Activated T-helper 1 cell treated with anti-CD3 and anti-CD28 coated beads, Interleukin-12 subunit alpha, Interleukin-12 subunit beta, Interleukin-2, Interleukin-4 antibody, amounts not matched to agents 30 ng/mL and 10 ng/mL and 1 ng/mL, durations not matched to agents 14 hours and 24 hours and 36 hours (primary cell): ENCODE data around the gene SHB. TPM values are rescaled to one million over a fixed set of nuclear protein-coding genes. Genes with fewer than 3 reads are reported as not detected.

Experiments used
- DNase-seq: peaks from one replicate; pipeline ENCODE4 v3.0.0; 2021; ENCODE audit warnings: low spot score
- H3K27ac Mint-ChIP-seq: one replicate; pipeline ENCODE4 v1.8.0; 2021; ENCODE audit warnings: mild to moderate bottlenecking, mixed read lengths
- H3K27me3 Mint-ChIP-seq: one replicate; pipeline ENCODE4 v1.8.0; 2022; ENCODE audit warnings: mild to moderate bottlenecking, moderate library complexity, mixed read lengths; ENCODE audit not compliant: insufficient read depth
- H3K36me3 Mint-ChIP-seq: one replicate; pipeline ENCODE4 v1.8.0; 2021; ENCODE audit warnings: low read depth, mixed read lengths
- H3K4me1 Mint-ChIP-seq: one replicate; pipeline ENCODE4 v1.8.0; 2021; ENCODE audit warnings: low read depth, mixed read lengths
- H3K4me3 Mint-ChIP-seq: one replicate; pipeline ENCODE4 v1.8.0; 2021; ENCODE audit warnings: mild to moderate bottlenecking, moderate library complexity, mixed read lengths
- H3K9me3 Mint-ChIP-seq: one replicate; pipeline ENCODE4 v1.8.0; 2021; ENCODE audit warnings: mixed read lengths
- intact Hi-C: fragments of 100-400 bp; cut with micrococcal nuclease; formaldehyde crosslinking; loops from one replicate; pipeline ENCODE4 v1.15.1; 2024
- total RNA-seq: library from RNA; stranded (reverse); gene quantifications from 2 replicates; pipeline ENCODE4 v1.2.3, GENCODE V29; 2022

Gene SHB
- total RNA-seq, 1 donor from 2014 or later = 1.7 TPM

DNA sequence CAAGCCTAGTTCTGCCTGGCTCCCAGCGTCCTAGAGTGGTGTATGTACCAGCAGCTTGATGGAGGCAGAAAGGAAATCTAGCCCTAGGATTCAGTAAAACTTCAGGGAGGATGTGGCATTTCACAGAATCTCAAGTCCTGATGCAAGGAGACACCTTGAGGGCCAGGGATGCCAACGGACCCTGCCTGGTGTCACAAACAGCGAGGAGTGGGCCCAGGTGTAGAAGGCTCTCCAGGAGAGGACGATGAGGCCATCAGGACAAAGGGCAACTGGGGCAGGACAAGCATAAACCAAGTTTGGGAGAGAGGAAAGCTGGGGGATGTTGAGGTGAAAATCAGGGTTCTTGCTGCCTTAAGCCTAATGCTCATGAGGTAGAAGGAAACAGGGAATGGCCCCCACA, 83.0 kb downstream of the SHB start:
- no peaks in the 10 kb centered on the region for H3K36me3 Mint-ChIP-seq
- no peaks in the 10 kb centered on the region for H3K27me3 Mint-ChIP-seq
- intact Hi-C loops = no loop called here
- no peaks in the 10 kb centered on the region for H3K4me1 Mint-ChIP-seq
- H3K9me3 Mint-ChIP-seq = no peaks in the 10 kb centered on the region
- no peak overlapping the region for H3K27ac Mint-ChIP-seq
- DNase-seq = no peak
- H3K4me3 Mint-ChIP-seq = no peak overlapping the region

DNA sequence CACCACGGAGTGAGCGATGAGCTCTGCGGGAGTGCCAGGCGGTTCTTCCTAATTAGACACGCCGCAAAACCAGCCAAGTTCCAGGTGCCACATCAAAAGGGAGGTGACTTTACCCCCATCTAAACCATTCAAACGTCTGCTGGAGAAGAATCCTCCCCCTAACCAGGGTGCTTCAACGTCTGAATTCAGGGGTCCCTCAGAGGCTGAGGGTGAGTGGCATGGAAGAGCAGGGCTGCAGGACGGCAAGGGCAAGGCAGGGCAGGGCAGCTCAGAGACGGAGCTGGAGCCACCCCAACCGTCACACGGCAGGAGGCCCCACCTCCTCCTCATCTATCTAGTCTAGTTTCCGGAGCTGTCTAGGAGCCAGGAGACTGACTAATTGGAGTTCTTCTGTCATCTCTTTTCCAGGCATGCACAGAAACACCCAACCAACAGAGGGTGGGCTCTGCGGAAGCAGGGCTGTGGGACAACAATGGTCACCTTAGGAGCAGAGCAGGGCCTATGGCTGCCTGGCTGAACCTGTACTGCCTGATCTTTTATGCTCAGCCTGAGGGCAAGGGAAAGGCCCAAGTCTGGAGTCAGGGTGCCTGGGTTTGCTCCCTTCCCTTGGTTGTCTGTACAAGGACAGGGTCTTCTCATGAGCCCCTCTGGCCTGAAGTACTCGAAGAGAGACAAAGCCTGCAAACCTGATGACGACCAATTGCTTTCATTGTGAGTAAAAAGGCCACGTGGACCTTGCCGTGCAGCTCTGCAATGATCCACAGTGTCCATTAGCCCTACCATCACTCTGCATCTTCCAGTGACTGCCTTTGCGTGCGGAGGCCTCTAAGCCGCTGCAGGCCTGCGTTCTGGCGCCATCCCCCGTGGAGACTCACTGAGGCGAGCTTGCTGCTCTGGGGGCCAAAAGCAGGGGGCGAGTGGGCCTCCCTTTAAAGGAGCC, 84.1 kb downstream of the SHB start:
- intact Hi-C loops = no loop called here
- no peaks in the 10 kb centered on the region for H3K9me3 Mint-ChIP-seq
- no peak overlapping the region for H3K27ac Mint-ChIP-seq
- no peaks in the 10 kb centered on the region for H3K27me3 Mint-ChIP-seq
- H3K4me1 Mint-ChIP-seq = no peaks in the 10 kb centered on the region
- H3K36me3 Mint-ChIP-seq = no peaks in the 10 kb centered on the region
- H3K4me3 Mint-ChIP-seq = no peak overlapping the region
- DNase-seq = no peak

GRCh38 chr9:37984278-37984671, 84.8 kb downstream of the SHB start:
- Mint-ChIP-seq H3K4me1 (no peaks in the 10 kb centered on the region), H3K36me3 (no peaks in the 10 kb centered on the region), H3K9me3 (no peaks in the 10 kb centered on the region), H3K27me3 (no peaks in the 10 kb centered on the region), H3K4me3 (no peak overlapping the region), H3K27ac (no peak overlapping the region)
- no peak for DNase-seq
- intact Hi-C loops = no loop called here

DNA sequence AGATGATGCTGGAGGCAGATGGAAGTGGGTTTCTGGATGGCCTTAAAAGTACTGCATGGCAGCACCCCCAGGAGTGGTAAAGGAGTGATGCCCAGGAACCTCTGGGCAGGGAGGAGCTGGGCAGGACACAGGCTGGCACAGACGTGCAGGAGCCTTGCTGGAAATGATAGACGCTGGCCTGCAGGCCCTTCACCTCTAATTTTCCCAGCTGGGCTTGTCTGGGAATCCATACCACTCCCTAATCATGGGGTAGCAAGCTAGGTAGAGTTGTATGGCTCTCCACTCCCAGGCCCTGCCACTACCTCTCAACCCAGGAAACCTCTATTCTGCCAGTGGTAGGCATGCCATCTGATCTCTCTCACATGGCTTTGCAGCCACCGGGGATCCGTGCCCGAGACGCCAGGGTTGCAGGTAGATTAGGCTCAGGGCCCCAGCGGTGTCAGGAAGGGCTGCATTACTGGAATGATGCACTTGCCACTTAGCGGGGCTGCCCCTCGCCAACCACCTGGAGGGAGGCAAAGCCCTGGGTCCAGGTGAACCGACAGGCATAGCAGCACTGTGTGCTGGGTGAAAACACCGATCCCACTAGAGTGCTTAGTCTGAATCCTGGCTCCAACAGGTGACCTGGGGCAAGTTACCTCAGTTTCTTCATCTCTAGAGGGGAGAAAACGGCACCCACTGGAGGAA, 85.5 kb downstream of the SHB start:
- Mint-ChIP-seq H3K4me1 (no peaks in the 10 kb centered on the region), H3K27ac (no peak overlapping the region), H3K4me3 (no peak overlapping the region), H3K9me3 (no peaks in the 10 kb centered on the region), H3K27me3 (no peaks in the 10 kb centered on the region), H3K36me3 (no peaks in the 10 kb centered on the region)
- intact Hi-C loops = no loop called here
- DNase-seq = no peak

DNA sequence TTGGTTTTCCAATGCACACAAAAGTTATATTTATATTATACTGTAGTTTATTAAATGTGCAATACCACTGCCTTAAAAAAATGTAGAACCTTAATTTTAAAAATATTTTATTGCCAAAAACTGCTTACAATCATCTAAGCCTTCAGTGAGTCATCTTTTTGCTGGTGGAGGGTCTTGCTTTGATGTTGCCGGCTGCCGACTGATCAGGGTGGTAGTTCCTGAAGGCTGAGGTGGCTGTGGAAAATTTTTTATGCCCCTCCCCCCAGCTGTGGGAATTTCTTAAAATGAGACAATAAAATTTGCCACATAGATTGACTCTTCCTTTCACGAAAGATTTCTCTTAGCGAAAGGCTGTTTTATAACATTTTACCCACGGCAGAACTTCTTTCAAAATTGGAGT, 89.2 kb downstream of the SHB start:
- intact Hi-C loops = no loop called here
- no peak for DNase-seq
- no peak overlapping the region for H3K27ac Mint-ChIP-seq
- no peaks in the 10 kb centered on the region for H3K4me1 Mint-ChIP-seq
- H3K36me3 Mint-ChIP-seq = no peaks in the 10 kb centered on the region
- no peaks in the 10 kb centered on the region for H3K9me3 Mint-ChIP-seq
- no peak overlapping the region for H3K4me3 Mint-ChIP-seq
- H3K27me3 Mint-ChIP-seq = no peaks in the 10 kb centered on the region

- H3K4me1 Mint-ChIP-seq = no peaks in the 10 kb centered on the region
- intact Hi-C loops = no loop called here
Observed at GRCh38 chr9:37978983-37979382, 90.0 kb downstream of the SHB start.

GRCh38 chr9:37978481-37978864, 90.6 kb downstream of the SHB start:
- Mint-ChIP-seq H3K4me1 (no peaks in the 10 kb centered on the region), H3K36me3 (no peaks in the 10 kb centered on the region), H3K4me3 (no peak overlapping the region), H3K27me3 (no peaks in the 10 kb centered on the region), H3K27ac (no peak overlapping the region), H3K9me3 (no peaks in the 10 kb centered on the region)
- DNase-seq = no peak
- intact Hi-C loops = no loop called here

More at GRCh38 chr9:37978983-37979382, 90.0 kb downstream of the SHB start:
- no peak overlapping the region for H3K27ac Mint-ChIP-seq
- H3K4me3 Mint-ChIP-seq = no peak overlapping the region
- H3K36me3 Mint-ChIP-seq = no peaks in the 10 kb centered on the region
- no peak for DNase-seq
- no peaks in the 10 kb centered on the region for H3K27me3 Mint-ChIP-seq
- no peaks in the 10 kb centered on the region for H3K9me3 Mint-ChIP-seq

DNA sequence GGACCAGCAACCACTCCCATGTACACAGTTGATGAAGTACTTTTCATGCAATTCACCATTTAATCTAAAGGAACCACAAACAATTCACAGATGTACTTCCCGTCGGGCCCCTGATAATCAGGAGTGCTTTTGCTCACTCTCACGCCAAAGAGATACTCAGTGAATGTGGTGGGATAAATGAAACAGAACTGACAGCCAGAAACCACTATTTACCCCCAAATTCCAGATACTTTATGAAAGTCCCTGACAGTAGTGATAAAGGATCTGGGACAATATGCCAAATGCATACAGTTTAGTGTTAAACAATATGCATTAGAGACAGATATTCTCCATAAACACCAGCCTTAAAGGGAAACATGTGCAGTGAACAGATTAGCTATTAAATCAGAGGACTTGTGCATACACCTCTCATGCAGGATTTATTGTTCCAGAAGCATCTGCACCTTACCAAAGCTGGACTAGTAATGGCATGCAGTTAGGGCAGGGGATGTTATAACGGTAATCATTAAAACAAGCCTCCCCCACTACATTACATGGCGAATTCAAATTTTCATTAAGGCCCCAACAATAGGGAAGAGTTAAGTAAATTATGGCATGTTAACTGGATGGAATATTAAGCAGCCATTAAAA, 91.1 kb downstream of the SHB start:
- intact Hi-C loops = no loop called here
- H3K9me3 Mint-ChIP-seq = no peaks in the 10 kb centered on the region
- no peaks in the 10 kb centered on the region for H3K27me3 Mint-ChIP-seq
- H3K4me3 Mint-ChIP-seq = no peak overlapping the region
- DNase-seq = no peak
- H3K36me3 Mint-ChIP-seq = no peaks in the 10 kb centered on the region
- no peaks in the 10 kb centered on the region for H3K4me1 Mint-ChIP-seq
- H3K27ac Mint-ChIP-seq = no peak overlapping the region

- no peaks in the 10 kb centered on the region for H3K4me1 Mint-ChIP-seq
Observed at GRCh38 chr9:37976714-37977477, 92.1 kb downstream of the SHB start.

DNA sequence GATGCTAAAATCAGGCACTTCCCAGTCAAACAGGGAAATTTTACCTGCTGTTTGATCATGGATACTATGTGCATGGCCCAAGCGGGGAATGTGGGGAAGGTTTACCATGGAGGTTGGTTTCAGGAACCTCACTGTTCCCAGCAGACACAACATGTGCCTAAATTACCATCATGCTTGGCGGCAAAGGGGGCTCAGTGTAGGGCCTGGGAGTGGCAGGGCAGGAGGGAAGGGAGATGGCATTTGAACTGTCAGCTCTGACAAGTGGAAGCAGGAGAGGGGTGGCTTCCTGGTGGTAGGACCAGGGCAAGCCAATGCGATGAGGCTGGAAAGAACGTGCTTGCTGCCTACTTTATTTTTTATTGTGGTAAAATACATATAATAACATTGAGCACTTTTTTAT, 93.4 kb downstream of the SHB start:
- Mint-ChIP-seq H3K36me3 (no peaks in the 10 kb centered on the region), H3K4me1 (no peaks in the 10 kb centered on the region)

More at GRCh38 chr9:37976714-37977477, 92.1 kb downstream of the SHB start:
- Mint-ChIP-seq H3K4me3 (no peak overlapping the region), H3K9me3 (no peaks in the 10 kb centered on the region), H3K27ac (no peak overlapping the region), H3K27me3 (no peaks in the 10 kb centered on the region), H3K36me3 (no peaks in the 10 kb centered on the region)
- intact Hi-C loops = no loop called here
- no peak for DNase-seq

GRCh38 chr9:37974506-37975173, 94.4 kb downstream of the SHB start:
- DNase-seq = no peak
- H3K27ac Mint-ChIP-seq = no peak overlapping the region
- intact Hi-C loops = no loop called here
- H3K4me3 Mint-ChIP-seq = no peak overlapping the region
- no peaks in the 10 kb centered on the region for H3K4me1 Mint-ChIP-seq
- H3K36me3 Mint-ChIP-seq = no peaks in the 10 kb centered on the region
- H3K9me3 Mint-ChIP-seq = no peaks in the 10 kb centered on the region
- no peaks in the 10 kb centered on the region for H3K27me3 Mint-ChIP-seq

More for the DNA sequence above, 93.4 kb downstream of the SHB start:
- no peaks in the 10 kb centered on the region for H3K27me3 Mint-ChIP-seq
- no peak overlapping the region for H3K4me3 Mint-ChIP-seq
- no peaks in the 10 kb centered on the region for H3K9me3 Mint-ChIP-seq
- no peak overlapping the region for H3K27ac Mint-ChIP-seq
- no peak for DNase-seq
- intact Hi-C loops = no loop called here

DNA sequence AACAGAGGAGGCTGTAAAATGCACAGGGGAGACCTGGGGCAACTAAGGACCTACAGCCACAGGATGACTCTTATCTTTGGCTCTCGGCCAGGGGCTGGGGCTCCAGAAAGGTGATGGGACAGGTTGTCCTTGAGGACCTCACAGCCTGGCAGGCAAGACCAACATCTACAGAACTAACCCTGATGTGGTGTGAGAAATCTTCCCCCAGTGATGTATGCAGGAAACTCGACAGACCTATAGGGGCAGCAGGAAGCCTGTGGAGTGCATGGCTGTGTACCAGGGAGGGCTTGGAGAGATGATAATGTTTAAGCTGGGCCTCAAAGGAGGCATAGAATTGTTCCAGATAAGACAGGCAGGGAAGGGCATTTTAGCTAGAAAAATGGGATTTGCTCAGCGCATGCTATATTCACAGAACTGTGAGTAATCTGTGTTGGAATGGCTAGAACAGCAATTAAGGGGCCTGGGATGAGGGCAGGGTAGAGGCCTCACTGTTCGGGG, 96.6 kb downstream of the SHB start:
- Mint-ChIP-seq H3K9me3 (no peaks in the 10 kb centered on the region), H3K4me1 (no peaks in the 10 kb centered on the region), H3K4me3 (no peak overlapping the region), H3K36me3 (no peaks in the 10 kb centered on the region), H3K27ac (no peak overlapping the region), H3K27me3 (no peaks in the 10 kb centered on the region)
- no peak for DNase-seq
- intact Hi-C loops = no loop called here
